GM12878 (cell line): ENCODE measurements around the gene INSYN2B. TPM values are rescaled to one million over a fixed set of nuclear protein-coding genes. Genes with fewer than 3 reads are reported as not detected.

Experiments
- ATAC-seq: fragments of 200-7000 bp; cut with Tn5 transposase; 3 replicates; pipeline ENCODE4 v1.9.1; 2020; ENCODE audit warnings: mild to moderate bottlenecking, moderate library complexity
- BruUV-seq: library from RNA; stranded (reverse); fragments of 400-500 nt; replicated peaks from 2 replicates; lab custom pipeline; 2021; lab: Mats Ljungman, UMichigan
- CTCF ChIA-PET: fragments of 300-600 bp; sonication (Branson Sonifier 250); formaldehyde crosslinking; extraction: SDS; loops from one replicate; lab custom pipeline; 2021; ENCODE audit warnings: inconsistent platforms; lab: Yijun Ruan, JAX
- POLR2A ChIA-PET: fragments of 350-600 bp; formaldehyde crosslinking; extraction: SDS; loops from one replicate; lab custom pipeline; 2021; ENCODE audit warnings: inconsistent platforms; lab: Charles Lee
- RAD21 ChIA-PET: fragments of 300-600 bp; sonication (Branson Sonifier 250); formaldehyde crosslinking; loops from one replicate; lab custom pipeline; 2023; ENCODE audit warnings: antibody characterized with exemption; ENCODE audit not compliant: unreplicated experiment; lab: Charles Lee
- SMC1A ChIA-PET: fragments of 300-600 bp; sonication (Branson Sonifier 250); formaldehyde crosslinking; loops from one replicate; lab custom pipeline; 2023; ENCODE audit not compliant: unreplicated experiment, uncharacterized antibody; lab: Charles Lee
- DNase-seq: peaks from one replicate; pipeline ENCODE4 v3.0.0-alpha.2; 2011; ENCODE audit warnings: low read depth, low spot score
- FAIRE-seq: peaks from 3 replicates; lab custom pipeline; 2011; peaks lifted over from hg19 to GRCh38; lab: Jason Lieb, UNC
- H2AFZ ChIP-seq: 2 replicates; pipeline ENCODE4 v1.6.0; 2011; ENCODE audit warnings: low read depth, low read length, control low read depth; ENCODE audit not compliant: control insufficient read depth
- H3K27ac ChIP-seq: 2 replicates; pipeline ENCODE4 v1.5.1; 2011; ENCODE audit warnings: control low read depth; ENCODE audit not compliant: control insufficient read depth, insufficient read depth
- H3K27me3 ChIP-seq, 2 experiments: replicated peaks in 1 of 2; 2 replicates each; pipeline versions ENCODE4 v1.6.0 to v1.6.1; 2011; ENCODE audit warnings: low read length in 1 of 2; ENCODE audit not compliant: control insufficient read depth in 2 of 2, insufficient read depth in 2 of 2
- H3K36me3 ChIP-seq, 2 experiments: 2 replicates each; pipeline ENCODE4 v1.5.1; 2011; ENCODE audit warnings: low read length in 1 of 2; ENCODE audit not compliant: control insufficient read depth in 2 of 2, insufficient read depth in 2 of 2
- H3K4me1 ChIP-seq: 2 replicates; pipeline ENCODE4 v1.6.1; 2011; ENCODE audit warnings: mild to moderate bottlenecking, low read length, moderate library complexity, mixed read lengths; ENCODE audit not compliant: control insufficient read depth, insufficient read depth
- H3K4me2 ChIP-seq: 2 replicates; pipeline ENCODE4 v1.6.0; 2011; ENCODE audit warnings: control low read depth; ENCODE audit not compliant: control insufficient read depth, insufficient read depth
- H3K4me3 ChIP-seq: fragments of 200-600 bp; sonication (generic); 2 replicates; pipeline ENCODE4 v1.5.1; 2016
- H3K79me2 ChIP-seq: 2 replicates; pipeline ENCODE4 v1.6.0; 2011; ENCODE audit warnings: low read length; ENCODE audit not compliant: control insufficient read depth, insufficient read depth
- H3K9ac ChIP-seq: 2 replicates; pipeline ENCODE4 v1.8.0; 2011; ENCODE audit warnings: low read length, control low read depth, mixed read lengths; ENCODE audit not compliant: control insufficient read depth, insufficient read depth
- H3K9me3 ChIP-seq: replicated peaks from 3 replicates; pipeline ENCODE4 v1.5.1; 2011; ENCODE audit warnings: mild to moderate bottlenecking, low read length; ENCODE audit not compliant: control insufficient read depth, insufficient read depth
- H4K20me1 ChIP-seq: 2 replicates; pipeline ENCODE4 v1.6.0; 2011; ENCODE audit not compliant: control insufficient read depth, insufficient read depth
- ATF7 ChIP-seq: fragments of 450-650 bp; IDR thresholded peaks from 2 replicates; pipeline ENCODE4 v1.6.1; 2016; ENCODE audit warnings: low read depth, mild to moderate bottlenecking
- CHD2 ChIP-seq: IDR thresholded peaks from 2 replicates; pipeline ENCODE4 v1.6.1; 2011; ENCODE audit warnings: low read depth, low read length, improper control_type of control experiment, borderline replicate concordance
- ELK1 ChIP-seq: IDR thresholded peaks from 2 replicates; pipeline ENCODE4 v1.6.1; 2012; ENCODE audit warnings: low read depth, low read length, improper control_type of control experiment
- EP300 ChIP-seq, 2 experiments: fragments of 150-350 bp in 1 of 2; IDR thresholded peaks; 2 replicates each; pipeline ENCODE4 v1.6.1; 2011 to 2012; ENCODE audit warnings: low read depth in 2 of 2, low read length in 2 of 2, borderline replicate concordance in 1 of 2, improper control_type of control experiment in 1 of 2, inconsistent platforms in 1 of 2; ENCODE audit not compliant: control insufficient read depth in 1 of 2
- HDAC6 ChIP-seq: fragments of 200-600 bp; sonication (generic); IDR thresholded peaks from one replicate; pipeline ENCODE4 v1.8.0; 2017; ENCODE audit warnings: antibody characterized with exemption; ENCODE audit not compliant: unreplicated experiment
- IKZF1 ChIP-seq: fragments of 450-650 bp; conservative IDR thresholded peaks from 2 replicates; pipeline ENCODE4 v1.6.1; 2017; ENCODE audit warnings: antibody characterized with exemption, mild to moderate bottlenecking
- IKZF2 ChIP-seq, 2 experiments: fragments of 450-650 bp; IDR thresholded peaks; 2 replicates each; pipeline ENCODE4 v1.6.1; 2017; ENCODE audit warnings: mild to moderate bottlenecking in 2 of 2, moderate library complexity in 2 of 2
- MTA3 ChIP-seq: IDR thresholded peaks from 2 replicates; pipeline ENCODE4 v1.6.1; 2012; ENCODE audit warnings: low read length, inconsistent platforms, borderline replicate concordance
- RCOR1 ChIP-seq: conservative IDR thresholded peaks from 2 replicates; pipeline ENCODE4 v1.6.1; 2012; ENCODE audit warnings: low read depth, low read length, improper control_type of control experiment
- SIX5 ChIP-seq: IDR thresholded peaks from 2 replicates; pipeline ENCODE4 v1.6.1; 2011; ENCODE audit warnings: mild to moderate bottlenecking, low read depth, low read length, moderate library complexity; ENCODE audit not compliant: severe bottlenecking
- SMAD5 ChIP-seq: IDR thresholded peaks from 2 replicates; pipeline ENCODE4 v1.6.1; 2016; ENCODE audit warnings: antibody characterized with exemption, low read depth
- STAT1 ChIP-seq: fragments of 450-650 bp; conservative IDR thresholded peaks from 2 replicates; pipeline ENCODE4 v1.6.1; 2014; ENCODE audit warnings: antibody characterized with exemption, mild to moderate bottlenecking
- SUPT20H ChIP-seq: IDR thresholded peaks from 2 replicates; pipeline ENCODE4 v1.6.1; 2011; ENCODE audit warnings: low read depth, mild to moderate bottlenecking, low read length, moderate library complexity, borderline replicate concordance; ENCODE audit not compliant: control insufficient read depth
- WGBS: methylation state at CpG from one replicate; pipeline ENCODE4 v1.1.6; 2016; ENCODE audit warnings: low lambda C conversion rate; ENCODE audit not compliant: insufficient replicate concordance, insufficient coverage; ENCODE audit errors: missing lambda C conversion rate; 5-methylcytosine and 5-hydroxymethylcytosine counted together
- in situ Hi-C: fragments of 300-500 bp; cut with MboI; formaldehyde crosslinking; loops from 9 replicates; pipeline ENCODE4 v1.14.3; 2018; ENCODE audit warnings: mixed read lengths
- intact Hi-C: fragments of 100-400 bp; cut with micrococcal nuclease; formaldehyde crosslinking; loops from one replicate; pipeline ENCODE4 v1.14.2; 2022; ENCODE audit not compliant: unreplicated experiment
- polyA plus RNA-seq, 11 experiments: library from polyadenylated mRNA; depleted of rRNA in 4 of 11; unstranded in 6 of 11; stranded (reverse) in 5 of 11; fragments of >200 nt; fragmentation: Nextera tagmentation in 4 of 11; fragmentation: Illumina TruSeq in 1 of 11; extraction: Ambion mirVana in 4 of 11; extraction: Trizol in 1 of 11; gene quantifications; 1 replicate in 1 of 11; 2 replicates in 10 of 11; pipeline versions ENCODE4 v1.2.1 to v1.2.3, GENCODE V29; 2011 to 2016; ENCODE audit warnings: inconsistent platforms in 2 of 11, missing spikeins in 2 of 11, low read depth in 1 of 11
- total RNA-seq, 4 experiments: library from RNA; depleted of rRNA in 3 of 4; stranded (reverse); fragments of >200 nt in 3 of 4; fragmentation: Illumina TruSeq in 1 of 4; extraction: Trizol in 1 of 4; gene quantifications; 2 replicates each; pipeline versions ENCODE4 v1.2.1 to v1.2.3, GENCODE V29; 2013 to 2021

The INSYN2B gene
- total and polyA plus RNA-seq, 10 of the 15 experiments (the other 5 are each of a cell fraction or from before 2014, with no cell fraction given): 0.05 to 0.27 (median 0.13) TPM; not detected in 7

DNA sequence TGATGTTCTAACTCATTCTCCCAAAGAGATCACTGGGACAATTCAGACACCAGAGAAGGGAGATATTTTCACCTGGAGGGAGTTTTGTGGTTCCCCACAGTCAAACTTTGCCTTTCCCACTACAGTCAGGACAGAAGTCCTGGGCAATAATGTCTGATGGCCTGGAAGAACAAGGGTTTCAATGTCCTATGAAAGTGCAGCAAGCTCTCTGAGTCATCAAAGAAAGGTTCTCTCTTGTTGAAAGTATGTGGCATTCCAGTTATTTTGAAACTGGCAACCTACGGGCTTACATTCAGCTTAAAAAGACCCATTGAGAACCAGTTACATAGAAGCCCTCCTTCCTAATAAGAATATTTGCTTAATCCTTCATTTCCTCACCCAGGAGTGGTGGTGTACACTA lies 103.9 kb downstream of the INSYN2B start:
- Histone ChIP-seq H3K4me1 (no peaks in the 10 kb centered on the region), H2AFZ (no peak overlapping the region), H4K20me1 (no peaks in the 10 kb centered on the region), H3K79me2 (no peaks in the 10 kb centered on the region; the same call in 1 of the 2 replicates), H3K4me3 (no peak overlapping the region), H3K27ac (no peak overlapping the region), H3K27me3 (no peaks in the 10 kb centered on the region), H3K4me2 (no peak overlapping the region), H3K9me3 (no peaks in the 10 kb centered on the region), H3K36me3 (peaks cover 3 to 5% of the 10 kb centered on the region in 2 experiments), H3K9ac (no peak overlapping the region)
- BruUV-seq: no TSS peak
- TF ChIP-seq ATF7 (no peak), HDAC6 (no peak), STAT1 (no peak), EP300 (IDR thresholded peaks at IDR 0.05; ENCODE audit: borderline replicate concordance in 1 of 2, control insufficient read depth in 1 of 2, low read depth in 2 of 2, low read length in 2 of 2) (no peak), IKZF2 (IDR thresholded peaks at IDR 0.05) (no peak), MTA3 (no peak), IKZF1 (no peak), RCOR1 (no peak), SMAD5 (no peak), SIX5 (no peak), SUPT20H (no peak), ELK1 (no peak), CHD2 (no peak)
- POLR2A ChIA-PET: interaction anchor here (0.7 kb wide), 1 partner anchor 97 kb away, joined by 3 read pairs; no protein-coding TSS in a partner anchor
- RAD21 ChIA-PET: no interaction called here
- DNase-seq: no peak
- WGBS: 0% methylated on average over 1 of the region's 1 CpG
- intact Hi-C loops (no loop called here), in situ Hi-C loops (no loop called here)
- no peak for ATAC-seq
- CTCF ChIA-PET: no interaction called here
- FAIRE-seq: no peak
- SMC1A ChIA-PET: interaction anchor here (0.5 to 1.7 kb wide), 2 partner anchors 71 to 156 kb away, joined by 3 to 8 read pairs; no protein-coding TSS in a partner anchor
